GM04503 (cell line): ENCODE data around the gene HEMK1.
A peak's percentile ranks its signal among the peaks of the same experiment; 100 is the strongest.

ENCODE experiments used
- DNase-seq: peaks from one replicate; pipeline ENCODE4 v3.0.0-alpha.2; 2012; ENCODE audit warnings: low read depth

The HEMK1 gene

GRCh38 chr3:50545781-50546180, 23.5 kb upstream of the HEMK1 start:
- DNase-seq, result no peak

- no peak for DNase-seq
Observed at GRCh38 chr3:50549226-50549625, 20.1 kb upstream of the HEMK1 start.

- no peak for DNase-seq
Observed at GRCh38 chr3:50550079-50550736, 19.1 kb upstream of the HEMK1 start.

GRCh38 chr3:50551054-50551659, 18.2 kb upstream of the HEMK1 start:
- no peak for DNase-seq

GRCh38 chr3:50551681-50552435, 17.5 kb upstream of the HEMK1 start:
- no peak for DNase-seq

- DNase-seq, result no peak
Observed at GRCh38 chr3:50552598-50552997, 16.7 kb upstream of the HEMK1 start.

GRCh38 chr3:50554553-50554952, 14.8 kb upstream of the HEMK1 start:
- no peak for DNase-seq

GRCh38 chr3:50557106-50557505, 12.2 kb upstream of the HEMK1 start:
- DNase-seq, result no peak

- no peak for DNase-seq
Observed at GRCh38 chr3:50557915-50558314, 11.4 kb upstream of the HEMK1 start.

GRCh38 chr3:50559702-50560101, 9.6 kb upstream of the HEMK1 start:
- no peak for DNase-seq

- peak; percentile 57 for DNase-seq
Observed at GRCh38 chr3:50562861-50563260, 6.5 kb upstream of the HEMK1 start.

- no peak for DNase-seq
Observed at GRCh38 chr3:50563867-50564266, 5.5 kb upstream of the HEMK1 start.

- DNase-seq, result no peak
Observed at GRCh38 chr3:50564321-50564720, 5.0 kb upstream of the HEMK1 start.

- DNase-seq, result no peak
Observed at GRCh38 chr3:50567011-50567385, 2.3 kb upstream of the HEMK1 start.

GRCh38 chr3:50567386-50568167, 1.7 kb upstream of the HEMK1 start, which contains the start of gene C3orf18:
Gene C3orf18, minus strand, starts transcription at chr3:50567747. Its CDS starts 2,048 bp downstream, at chr3:50565699.
- DNase-seq, result peak; percentile 60

- DNase-seq, result no peak
Observed at GRCh38 chr3:50570508-50571279, 1.4 kb downstream of the HEMK1 start.

- DNase-seq, result no peak
Observed at GRCh38 chr3:50571486-50571885, 2.2 kb downstream of the HEMK1 start.

- no peak for DNase-seq
Observed at GRCh38 chr3:50572158-50572557, 2.8 kb downstream of the HEMK1 start.

GRCh38 chr3:50572801-50573371, 3.6 kb downstream of the HEMK1 start:
- no peak for DNase-seq

- DNase-seq, result no peak
Observed at GRCh38 chr3:50573566-50574443, 4.5 kb downstream of the HEMK1 start.
